ENCODE measurements around the gene PRKCD. TPM values are rescaled to one million over a fixed set of nuclear protein-coding genes. Genes with fewer than 3 reads are reported as not detected.

Gene PRKCD
- total RNA-seq, 1 experiment from 2014 or later = 1.4 TPM

- Histone ChIP-seq H3K9me3 (ENCODE audit: low read depth, low read length, poor library complexity, severe bottlenecking) (no peaks in the 10 kb centered on the region), H3K27ac (ENCODE audit: low read depth, low read length, poor library complexity, severe bottlenecking) (no peak overlapping the region), H3K36me3 (ENCODE audit: insufficient read depth, low read length, poor library complexity, severe bottlenecking) (no peaks in the 10 kb centered on the region), H3K4me3 (ENCODE audit: low read depth, low read length, poor library complexity, severe bottlenecking) (no peak overlapping the region), H3K4me1 (ENCODE audit: insufficient read depth, low read length, poor library complexity, severe bottlenecking) (no peaks in the 10 kb centered on the region), H3K27me3 (replicated peaks; ENCODE audit: insufficient read depth, low read depth, low read length, poor library complexity) (no peaks in the 10 kb centered on the region)
- intact Hi-C loops (cut with micrococcal nuclease; ENCODE audit: unreplicated experiment) = no loop called here
- no TSS peak for BruUV-seq (replicated peaks)
- no peak for DNase-seq (ENCODE audit: low spot score)
- ChIA-PET POLR2A (ENCODE audit: low non-redundant PET) (no interaction called here), CTCF (no interaction called here)
- TF ChIP-seq CTCF (conservative IDR thresholded peaks at IDR 0.05; ENCODE audit: low read depth, low read length) = no peak
- TF ChIP-seq EZH2 (IDR thresholded peaks at IDR 0.05; ENCODE audit: borderline replicate concordance, low read depth, low read length, poor library complexity, severe bottlenecking) = no peak
Observed at GRCh38 chr3:53151870-53152660, 8.9 kb upstream of the PRKCD start.

DNA sequence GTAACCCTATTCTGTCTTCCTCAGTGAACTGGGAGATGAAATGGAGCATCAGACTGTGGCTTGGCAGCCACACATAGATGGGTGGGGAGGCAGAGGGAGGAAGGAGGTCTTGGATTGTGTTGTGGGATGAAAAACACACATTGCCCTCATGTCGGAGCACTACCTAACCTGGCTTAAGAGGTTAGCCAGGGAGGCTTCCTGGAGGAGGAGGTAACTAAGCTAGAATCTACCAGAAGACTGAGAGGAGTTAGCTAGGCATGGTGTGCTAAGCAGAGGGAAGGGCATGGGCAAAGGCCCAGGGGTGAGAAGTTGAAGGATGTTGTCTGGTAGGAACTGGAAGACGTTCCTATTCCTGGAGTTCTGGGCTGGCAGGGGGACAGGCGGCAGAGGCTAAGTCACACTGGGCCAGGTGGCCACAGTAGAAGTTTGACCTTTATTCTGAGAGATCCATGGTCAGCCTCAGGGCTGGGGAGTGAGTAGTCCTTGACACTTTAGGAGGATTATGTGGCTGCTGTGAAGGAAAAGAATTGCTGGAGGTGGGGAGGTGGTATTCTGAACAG, 7.7 kb upstream of the PRKCD start:
- BruUV-seq (replicated peaks) = no TSS peak
- Histone ChIP-seq H3K36me3 (ENCODE audit: insufficient read depth, low read length, poor library complexity, severe bottlenecking) (no peaks in the 10 kb centered on the region), H3K4me1 (ENCODE audit: insufficient read depth, low read length, poor library complexity, severe bottlenecking) (no peaks in the 10 kb centered on the region), H3K9me3 (ENCODE audit: low read depth, low read length, poor library complexity, severe bottlenecking) (no peaks in the 10 kb centered on the region), H3K4me3 (ENCODE audit: low read depth, low read length, poor library complexity, severe bottlenecking) (no peak overlapping the region), H3K27ac (ENCODE audit: low read depth, low read length, poor library complexity, severe bottlenecking) (no peak overlapping the region), H3K27me3 (replicated peaks; ENCODE audit: insufficient read depth, low read depth, low read length, poor library complexity) (no peaks in the 10 kb centered on the region)
- no peak for DNase-seq (ENCODE audit: low spot score)
- TF ChIP-seq EZH2 (IDR thresholded peaks at IDR 0.05; ENCODE audit: borderline replicate concordance, low read depth, low read length, poor library complexity, severe bottlenecking) (no peak), CTCF (conservative IDR thresholded peaks at IDR 0.05; ENCODE audit: low read depth, low read length) (no peak)
- ChIA-PET CTCF (no interaction called here), POLR2A (ENCODE audit: low non-redundant PET) (no interaction called here)
- intact Hi-C loops (cut with micrococcal nuclease; ENCODE audit: unreplicated experiment) = no loop called here

DNA sequence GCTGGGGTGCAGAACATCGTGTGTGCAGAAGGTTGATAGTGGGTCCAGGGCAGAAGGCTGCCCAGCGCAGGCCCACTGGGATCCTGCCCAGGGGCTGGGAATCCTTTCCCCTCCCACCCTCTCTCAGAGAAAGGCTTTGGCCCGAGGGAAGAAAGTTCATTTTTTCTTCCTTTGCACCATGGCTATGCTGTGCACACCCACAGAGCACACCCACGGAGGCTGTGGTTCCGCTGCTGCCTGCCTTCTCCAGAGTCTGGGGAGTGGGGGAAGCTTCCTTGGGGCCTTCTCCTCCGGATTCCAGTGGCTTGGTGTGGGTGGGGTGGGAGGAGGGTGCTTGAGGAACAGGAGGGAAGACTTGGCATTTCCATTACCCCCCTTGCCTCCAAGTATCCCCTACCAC, 7.0 kb upstream of the PRKCD start:
- CTCF ChIA-PET = no interaction called here
- H3K4me3 ChIP-seq (ENCODE audit: low read depth, low read length, poor library complexity, severe bottlenecking) = no peak overlapping the region

More for the DNA sequence above, 7.0 kb upstream of the PRKCD start:
- TF ChIP-seq CTCF (conservative IDR thresholded peaks at IDR 0.05; ENCODE audit: low read depth, low read length) = no peak
- TF ChIP-seq EZH2 (IDR thresholded peaks at IDR 0.05; ENCODE audit: borderline replicate concordance, low read depth, low read length, poor library complexity, severe bottlenecking) = no peak
- no peaks in the 10 kb centered on the region for H3K36me3 ChIP-seq (ENCODE audit: insufficient read depth, low read length, poor library complexity, severe bottlenecking)
- no peaks in the 10 kb centered on the region for H3K27me3 ChIP-seq (replicated peaks; ENCODE audit: insufficient read depth, low read depth, low read length, poor library complexity)
- no peak overlapping the region for H3K27ac ChIP-seq (ENCODE audit: low read depth, low read length, poor library complexity, severe bottlenecking)
- POLR2A ChIA-PET (ENCODE audit: low non-redundant PET) = no interaction called here
- BruUV-seq (replicated peaks) = no TSS peak
- H3K9me3 ChIP-seq (ENCODE audit: low read depth, low read length, poor library complexity, severe bottlenecking) = no peaks in the 10 kb centered on the region
- no peak for DNase-seq (ENCODE audit: low spot score)
- intact Hi-C loops (cut with micrococcal nuclease; ENCODE audit: unreplicated experiment) = no loop called here
- no peaks in the 10 kb centered on the region for H3K4me1 ChIP-seq (ENCODE audit: insufficient read depth, low read length, poor library complexity, severe bottlenecking)

Measured in A673 (cell line).